NB4 (cell line): ENCODE measurements around the gene COL5A1.

Source experiments
- POLR2A ChIP-seq: IDR thresholded peaks from 2 replicates; pipeline ENCODE4 v1.6.1; 2011; ENCODE audit warnings: mild to moderate bottlenecking; ENCODE audit not compliant: insufficient read length; ENCODE audit errors: extremely low read depth
- TF ChIP-seq, protein P1 (sequence below): IDR thresholded peaks from one replicate; pipeline ENCODE4 v1.5.1; 2012; ENCODE audit warnings: low read depth, low read length

DNA sequence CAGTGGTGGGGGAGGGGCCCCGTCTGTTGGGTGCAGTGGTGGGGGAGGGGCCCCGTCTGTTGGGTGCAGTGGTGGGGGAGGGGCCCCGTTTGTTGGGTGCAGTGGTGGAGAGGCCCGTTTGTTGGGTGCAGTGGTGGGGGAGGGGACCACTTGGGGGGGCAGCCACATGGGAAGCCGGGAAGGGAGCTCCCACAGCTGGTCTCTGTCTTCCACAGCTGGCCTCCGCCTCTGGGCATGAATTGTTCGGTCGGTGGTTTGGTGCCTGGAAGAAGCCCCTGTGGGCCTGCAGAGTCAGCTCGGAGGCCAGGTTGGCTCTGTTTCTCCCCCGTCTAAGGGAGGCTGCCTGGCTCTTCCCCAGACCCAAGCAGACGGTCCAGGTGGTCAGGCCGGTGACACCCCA lies 69.3 kb downstream of the COL5A1 start:
- TF ChIP-seq, protein P1, sequence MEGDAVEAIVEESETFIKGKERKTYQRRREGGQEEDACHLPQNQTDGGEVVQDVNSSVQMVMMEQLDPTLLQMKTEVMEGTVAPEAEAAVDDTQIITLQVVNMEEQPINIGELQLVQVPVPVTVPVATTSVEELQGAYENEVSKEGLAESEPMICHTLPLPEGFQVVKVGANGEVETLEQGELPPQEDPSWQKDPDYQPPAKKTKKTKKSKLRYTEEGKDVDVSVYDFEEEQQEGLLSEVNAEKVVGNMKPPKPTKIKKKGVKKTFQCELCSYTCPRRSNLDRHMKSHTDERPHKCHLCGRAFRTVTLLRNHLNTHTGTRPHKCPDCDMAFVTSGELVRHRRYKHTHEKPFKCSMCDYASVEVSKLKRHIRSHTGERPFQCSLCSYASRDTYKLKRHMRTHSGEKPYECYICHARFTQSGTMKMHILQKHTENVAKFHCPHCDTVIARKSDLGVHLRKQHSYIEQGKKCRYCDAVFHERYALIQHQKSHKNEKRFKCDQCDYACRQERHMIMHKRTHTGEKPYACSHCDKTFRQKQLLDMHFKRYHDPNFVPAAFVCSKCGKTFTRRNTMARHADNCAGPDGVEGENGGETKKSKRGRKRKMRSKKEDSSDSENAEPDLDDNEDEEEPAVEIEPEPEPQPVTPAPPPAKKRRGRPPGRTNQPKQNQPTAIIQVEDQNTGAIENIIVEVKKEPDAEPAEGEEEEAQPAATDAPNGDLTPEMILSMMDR, result no peak
- no peak for TF ChIP-seq POLR2A
